Measurements from ENCODE around the gene RBM47. TPM values are rescaled to one million over a fixed set of nuclear protein-coding genes. Genes with fewer than 3 reads are reported as not detected.

RBM47 gene
- total and polyA plus RNA-seq, 10 of the 15 experiments (the other 5 are each of a cell fraction or from before 2014, with no cell fraction given) = 7.9 to 45.0 (median 28.7) TPM

DNA sequence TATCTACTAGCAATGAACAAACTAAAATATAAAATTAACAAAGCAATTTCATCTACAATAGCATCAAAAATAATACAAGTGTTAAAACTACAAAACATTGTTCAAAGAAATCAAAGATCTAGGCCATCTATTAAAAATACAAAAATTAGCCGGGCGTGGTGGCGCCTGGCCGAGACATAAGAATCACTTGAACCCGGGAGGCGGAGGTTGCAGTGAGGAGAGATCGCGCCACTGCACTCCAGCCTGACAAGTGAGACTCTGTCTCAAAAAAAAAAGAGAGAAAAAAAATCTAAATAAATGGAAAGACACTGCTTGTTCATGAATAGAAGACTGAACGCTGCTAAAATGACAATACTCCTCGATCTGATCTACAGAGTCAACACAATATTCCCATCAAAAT is 139.2 kb downstream of the RBM47 start (continued):
- TF ChIP-seq CBX5 (IDR thresholded peaks at IDR 0.05; ENCODE audit: low read depth) = no peak

DNA sequence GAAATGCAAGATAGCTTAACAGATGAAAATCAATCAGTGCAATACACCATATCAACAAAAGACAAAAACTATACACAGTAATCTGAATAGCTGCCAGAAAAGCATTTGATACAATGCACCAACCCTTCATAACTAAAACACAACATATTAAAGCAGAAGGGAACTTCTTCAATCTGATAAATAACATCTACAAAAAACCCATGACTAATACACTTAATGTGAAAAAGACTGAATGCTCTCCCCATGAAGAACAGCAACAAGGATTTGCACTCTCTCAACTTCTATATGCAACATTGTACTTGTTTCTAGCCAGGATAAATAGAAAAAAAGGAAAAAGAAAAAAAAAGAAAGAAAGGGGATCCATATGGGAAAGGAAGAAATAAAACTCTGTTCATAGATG is 139.7 kb downstream of the RBM47 start:
- Histone ChIP-seq H3K36me3 (ENCODE audit: control insufficient read depth in 2 of 2, insufficient read depth in 2 of 2, low read length in 1 of 2) (peaks cover 0 to 12% of the 10 kb centered on the region in 2 experiments; a peak in 2 of 4 replicates), H3K27me3 (replicated peaks in 1 of 2; ENCODE audit: control insufficient read depth in 2 of 2, insufficient read depth in 2 of 2, low read length in 1 of 2) (no peaks in the 10 kb centered on the region), H3K9me3 (replicated peaks; ENCODE audit: control insufficient read depth, insufficient read depth, low read length) (peaks cover 1% of the 10 kb centered on the region; the same call in 1 of the 3 replicates), H3K27ac (ENCODE audit: control insufficient read depth, insufficient read depth) (no peak overlapping the region), H4K20me1 (ENCODE audit: control insufficient read depth, insufficient read depth) (no peaks in the 10 kb centered on the region), H3K4me1 (ENCODE audit: control insufficient read depth, insufficient read depth, low read length) (no peaks in the 10 kb centered on the region; the same call in 1 of the 2 replicates), H3K9ac (ENCODE audit: control insufficient read depth, insufficient read depth, low read length) (no peak overlapping the region), H3K4me3 (no peak overlapping the region), H3K4me2 (ENCODE audit: control insufficient read depth, insufficient read depth) (no peak overlapping the region), H3K79me2 (ENCODE audit: control insufficient read depth, insufficient read depth, low read length) (peaks cover 38% of the 10 kb centered on the region), H2AFZ (ENCODE audit: control insufficient read depth, low read depth, low read length) (no peak overlapping the region)
- DNase-seq (ENCODE audit: low read depth, low spot score) = no peak
- BruUV-seq (replicated peaks) = no TSS peak
- RAD21 ChIA-PET (ENCODE audit: unreplicated experiment) = interaction anchor here (1.6 kb wide), 1 partner anchor 14 kb away, joined by 9 read pairs; no protein-coding TSS in a partner anchor
- SMC1A ChIA-PET (ENCODE audit: uncharacterized antibody, unreplicated experiment) = interaction anchor here (1.0 to 3.9 kb wide), 3 partner anchors 8 to 12 kb away, joined by 3 to 12 read pairs (median 4); no protein-coding TSS in a partner anchor
- intact Hi-C loops (cut with micrococcal nuclease; ENCODE audit: unreplicated experiment) = no loop called here
- FAIRE-seq = no peak
- CTCF ChIA-PET = interaction anchor here (2.4 kb wide), 1 partner anchor 229 kb away, joined by 6 read pairs; no protein-coding TSS in a partner anchor
- POLR2A ChIA-PET = interaction anchor here (1.2 to 1.3 kb wide), 2 partner anchors 12 kb away, joined by 3 to 4 read pairs; no protein-coding TSS in a partner anchor
- no peak for ATAC-seq
- in situ Hi-C loops (cut with MboI) = no loop called here
- TF ChIP-seq CEBPZ (IDR thresholded peaks at IDR 0.05; ENCODE audit: low read depth, low read length) (no peak), ZNF592 (IDR thresholded peaks at IDR 0.05) (no peak), ZBTB11 (CRISPR knock-in tag; IDR thresholded peaks at IDR 0.05) (no peak), PKNOX1 (IDR thresholded peaks at IDR 0.05) (no peak), DPF2 (IDR thresholded peaks at IDR 0.05) (no peak), FOS (IDR thresholded peaks at IDR 0.05; ENCODE audit: borderline replicate concordance, extremely low read depth, insufficient read length) (no peak), SREBF1 (IDR thresholded peaks at IDR 0.05; ENCODE audit: low read length) (no peak)

All from GM12878 (cell line).